GM23248 (cell line): ENCODE results near the gene PHLDA3.

Experiments used
- EZH2 ChIP-seq: fragments of 200-600 bp; sonication (generic); IDR thresholded peaks from 2 replicates; pipeline ENCODE4 v1.6.1; 2018; ENCODE audit warnings: antibody characterized with exemption, mild to moderate bottlenecking; ENCODE audit not compliant: insufficient read depth, poor library complexity, severe bottlenecking
- EZH2phosphoT487 ChIP-seq: fragments of 200-600 bp; sonication (generic); IDR thresholded peaks from 2 replicates; pipeline ENCODE4 v1.6.1; 2018; ENCODE audit warnings: antibody characterized with exemption, moderate library complexity, mild to moderate bottlenecking, low read depth; ENCODE audit not compliant: insufficient read depth

- TF ChIP-seq EZH2phosphoT487 (no peak), EZH2 (no peak)
Observed at GRCh38 chr1:201486187-201486586, 17.2 kb upstream of the PHLDA3 start.
